ENCODE data around the gene KRT77. TPM values are rescaled to one million over a fixed set of nuclear protein-coding genes. Genes with fewer than 3 reads are reported as not detected.

The KRT77 gene
- total RNA-seq, 3 donors from 2014 or later: 0.48 TPM; not detected in 2

GRCh38 chr12:52708010-52708409 lies 4.7 kb upstream of the KRT77 start:
- Histone ChIP-seq H3K4me3 (no peak overlapping the region), H3K27me3 (peaks cover 0 to 6% of the 10 kb centered on the region in 2 donors), H3K9me3 (no peaks in the 10 kb centered on the region), H3K4me1 (no peaks in the 10 kb centered on the region), H3K36me3 (no peaks in the 10 kb centered on the region), H3K27ac (no peak overlapping the region)
- DNase-seq (ENCODE audit: low spot score in 2 of 2): no peak
- no peak for TF ChIP-seq POLR2A (IDR thresholded peaks at IDR 0.05)
- no peak for TF ChIP-seq POLR2AphosphoS5 (IDR thresholded peaks at IDR 0.05)
- TF ChIP-seq CTCF (IDR thresholded peaks at IDR 0.05): no peak
- intact Hi-C loops (cut with DNase I; ENCODE audit: low total_unique reads): no loop called here

GRCh38 chr12:52704464-52704863 lies 1.1 kb upstream of the KRT77 start:
- H3K27me3 ChIP-seq: no peaks in the 10 kb centered on the region
- DNase-seq (ENCODE audit: low spot score in 2 of 2): no peak
- H3K9me3 ChIP-seq: no peaks in the 10 kb centered on the region
- no peak overlapping the region for H3K4me3 ChIP-seq
- H3K36me3 ChIP-seq: no peaks in the 10 kb centered on the region
- no peak overlapping the region for H3K27ac ChIP-seq
- intact Hi-C loops (cut with DNase I; ENCODE audit: low total_unique reads): no loop called here
- TF ChIP-seq CTCF (IDR thresholded peaks at IDR 0.05): no peak
- TF ChIP-seq POLR2A (IDR thresholded peaks at IDR 0.05): no peak
- no peak for TF ChIP-seq POLR2AphosphoS5 (IDR thresholded peaks at IDR 0.05)
- H3K4me1 ChIP-seq: no peaks in the 10 kb centered on the region

GRCh38 chr12:52703878-52704277 lies 554 bp upstream of the KRT77 start:
- Histone ChIP-seq H3K36me3 (no peaks in the 10 kb centered on the region), H3K27me3 (no peaks in the 10 kb centered on the region), H3K27ac (no peak overlapping the region), H3K9me3 (no peaks in the 10 kb centered on the region), H3K4me1 (no peaks in the 10 kb centered on the region), H3K4me3 (no peak overlapping the region)
- no peak for TF ChIP-seq CTCF (IDR thresholded peaks at IDR 0.05)
- no peak for TF ChIP-seq POLR2AphosphoS5 (IDR thresholded peaks at IDR 0.05)
- no peak for TF ChIP-seq POLR2A (IDR thresholded peaks at IDR 0.05)
- intact Hi-C loops (cut with DNase I; ENCODE audit: low total_unique reads): no loop called here
- no peak for DNase-seq (ENCODE audit: low spot score in 2 of 2)

- no peak for DNase-seq (ENCODE audit: low spot score in 2 of 2)
- Histone ChIP-seq H3K27ac (no peak overlapping the region), H3K4me3 (no peak overlapping the region), H3K9me3 (no peaks in the 10 kb centered on the region), H3K27me3 (no peaks in the 10 kb centered on the region), H3K4me1 (no peaks in the 10 kb centered on the region), H3K36me3 (no peaks in the 10 kb centered on the region)
- intact Hi-C loops (cut with DNase I; ENCODE audit: low total_unique reads): no loop called here
- TF ChIP-seq POLR2A (IDR thresholded peaks at IDR 0.05) (no peak), CTCF (IDR thresholded peaks at IDR 0.05) (no peak), POLR2AphosphoS5 (IDR thresholded peaks at IDR 0.05) (no peak)
Measured at GRCh38 chr12:52702338-52702737, 986 bp downstream of the KRT77 start.

GRCh38 chr12:52701281-52701680 lies 2.0 kb downstream of the KRT77 start:
- TF ChIP-seq POLR2AphosphoS5 (IDR thresholded peaks at IDR 0.05): no peak
- TF ChIP-seq CTCF (IDR thresholded peaks at IDR 0.05): no peak
- TF ChIP-seq POLR2A (IDR thresholded peaks at IDR 0.05): no peak
- Histone ChIP-seq H3K36me3 (no peaks in the 10 kb centered on the region), H3K9me3 (no peaks in the 10 kb centered on the region), H3K27ac (no peak overlapping the region), H3K4me1 (no peaks in the 10 kb centered on the region), H3K4me3 (no peak overlapping the region), H3K27me3 (peaks cover 0 to 7% of the 10 kb centered on the region in 2 donors)
- DNase-seq (ENCODE audit: low spot score in 2 of 2): no peak
- intact Hi-C loops (cut with DNase I; ENCODE audit: low total_unique reads): no loop called here

Data from breast epithelium (tissue), 4 donors.